HepG2 (cell line): ENCODE measurements around the gene FILIP1. TPM values are rescaled to one million over a fixed set of nuclear protein-coding genes. Genes with fewer than 3 reads are reported as not detected.

ENCODE experiments used
- ARHGAP35 ChIP-seq: sonication (generic); formaldehyde crosslinking; IDR thresholded peaks from 2 replicates; pipeline ENCODE4 v1.9.0; 2022; ENCODE audit warnings: mild to moderate bottlenecking, inconsistent platforms, moderate library complexity, missing genetic modification reagents, borderline replicate concordance
- ARID5B ChIP-seq: IDR thresholded peaks from 2 replicates; pipeline ENCODE4 v1.4.0; 2020; ENCODE audit warnings: mild to moderate bottlenecking, missing genetic modification reagents
- ARNT2 ChIP-seq: sonication (generic); formaldehyde crosslinking; IDR thresholded peaks from 2 replicates; pipeline ENCODE4 v1.8.0; 2022; ENCODE audit warnings: mild to moderate bottlenecking, low read depth, missing genetic modification reagents, moderate library complexity
- DNMT3B ChIP-seq: conservative IDR thresholded peaks from 2 replicates; pipeline ENCODE4 v1.6.1; 2016; ENCODE audit warnings: missing biosample characterization, control low read depth
- ELK4 ChIP-seq: sonication (generic); formaldehyde crosslinking; IDR thresholded peaks from 2 replicates; pipeline ENCODE4 v1.9.0; 2021; ENCODE audit warnings: missing genetic modification reagents, borderline replicate concordance
- HOXA3 ChIP-seq: sonication (generic); formaldehyde crosslinking; IDR thresholded peaks from 2 replicates; pipeline ENCODE4 v1.5.0; 2020; ENCODE audit warnings: missing genetic modification reagents
- MATR3 ChIP-seq: sonication (generic); formaldehyde crosslinking; IDR thresholded peaks from 2 replicates; pipeline ENCODE4 v1.4.0; 2020; ENCODE audit warnings: missing genetic modification reagents
- MXI1 ChIP-seq: IDR thresholded peaks from 3 replicates; pipeline ENCODE4 v1.6.1; 2012; ENCODE audit warnings: low read depth, low read length, inconsistent platforms, borderline replicate concordance
- NCOA5 ChIP-seq: sonication (generic); formaldehyde crosslinking; IDR thresholded peaks from 2 replicates; pipeline ENCODE4 v1.4.0; 2020; ENCODE audit warnings: missing genetic modification reagents
- RORA ChIP-seq: sonication (generic); formaldehyde crosslinking; IDR thresholded peaks from 2 replicates; pipeline ENCODE4 v1.5.0; 2020; ENCODE audit warnings: mild to moderate bottlenecking, missing genetic modification reagents, moderate library complexity
- SMYD3 ChIP-seq: sonication (generic); formaldehyde crosslinking; IDR thresholded peaks from 2 replicates; pipeline ENCODE4 v1.8.1; 2023; ENCODE audit warnings: mild to moderate bottlenecking, missing genetic modification reagents
- SP140L ChIP-seq: sonication (generic); formaldehyde crosslinking; IDR thresholded peaks from 2 replicates; pipeline ENCODE4 v1.4.0; 2020; ENCODE audit warnings: missing genetic modification reagents, borderline replicate concordance
- TAF15 ChIP-seq: fragments of 200-400 bp; formaldehyde crosslinking; IDR thresholded peaks from one replicate; pipeline ENCODE4 v1.6.1; 2018; ENCODE audit warnings: mild to moderate bottlenecking, low read depth, low read length; ENCODE audit not compliant: poor library complexity, severe bottlenecking
- ZBTB37 ChIP-seq: sonication (generic); formaldehyde crosslinking; IDR thresholded peaks from 2 replicates; pipeline ENCODE4 v1.4.0; 2020; ENCODE audit warnings: mild to moderate bottlenecking, missing genetic modification reagents
- ZNF232 ChIP-seq: sonication (generic); formaldehyde crosslinking; IDR thresholded peaks from 2 replicates; pipeline ENCODE4 v1.4.0; 2020; ENCODE audit warnings: missing genetic modification reagents, borderline replicate concordance
- ZNF30 ChIP-seq: sonication (generic); formaldehyde crosslinking; IDR thresholded peaks from 2 replicates; pipeline ENCODE4 v1.5.0; 2020; ENCODE audit warnings: mild to moderate bottlenecking, missing genetic modification reagents
- ZNF446 ChIP-seq: sonication (generic); formaldehyde crosslinking; IDR thresholded peaks from 2 replicates; pipeline ENCODE4 v1.5.0; 2020; ENCODE audit warnings: mild to moderate bottlenecking, missing genetic modification reagents
- ZNF660 ChIP-seq: sonication (generic); formaldehyde crosslinking; IDR thresholded peaks from 2 replicates; pipeline ENCODE4 v1.5.1; 2020; ENCODE audit warnings: mild to moderate bottlenecking, low read depth, missing genetic modification reagents, borderline replicate concordance
- ZNF770 ChIP-seq: sonication (generic); formaldehyde crosslinking; IDR thresholded peaks from 2 replicates; pipeline ENCODE4 v1.5.0; 2020; ENCODE audit warnings: mild to moderate bottlenecking, missing genetic modification reagents
- ZSCAN22 ChIP-seq: sonication (generic); formaldehyde crosslinking; IDR thresholded peaks from 2 replicates; pipeline ENCODE4 v1.4.0; 2020; ENCODE audit warnings: mild to moderate bottlenecking, missing genetic modification reagents
- polyA plus RNA-seq, 8 experiments: library from polyadenylated mRNA; depleted of rRNA in 3 of 8; stranded (reverse) in 7 of 8; unstranded in 1 of 8; fragments of >200 nt; fragmentation: Illumina TruSeq in 4 of 8; extraction: Trizol in 4 of 8; gene quantifications; 2 replicates each; pipeline versions ENCODE4 v1.2.1 to v1.2.3, GENCODE V29; 2011 to 2016; ENCODE audit warnings: low read depth in 4 of 8, missing spikeins in 1 of 8, mixed read lengths in 1 of 8; ENCODE audit not compliant: insufficient read depth in 1 of 8
- total RNA-seq, 5 experiments: library from RNA; depleted of rRNA; stranded (reverse); fragments of >200 nt; fragmentation: Illumina TruSeq; extraction: Trizol; gene quantifications; 2 replicates each; pipeline ENCODE4 v1.2.3, GENCODE V29; 2016; ENCODE audit warnings: low read depth in 1 of 5

Gene FILIP1
- total and polyA plus RNA-seq, 2 of the 13 experiments (the other 11 are each of a cell fraction or from before 2014, with no cell fraction given): not detected

GRCh38 chr6:75243333-75244062 is 250.1 kb downstream of the FILIP1 start, which contains the start of gene COX7A2 (continued):
- TF ChIP-seq MATR3 (CRISPR knock-in tag): no peak
- no peak for TF ChIP-seq RORA
- TF ChIP-seq ARID5B (CRISPR knock-in tag): peak; percentile 70
- TF ChIP-seq ZNF232 (CRISPR knock-in tag): peak; percentile 55; the same call in 1 of the 2 replicates
- no peak for TF ChIP-seq NCOA5 (CRISPR knock-in tag)
- peak; percentile 25; the same call in 1 of the 2 replicates for TF ChIP-seq SMYD3
- 0 out of 2 replicates have a peak, but pooled peaks have one; percentile 42 for TF ChIP-seq DNMT3B (CRISPR knock-in tag)
- no peak for TF ChIP-seq ARNT2 (CRISPR knock-in tag)
- TF ChIP-seq ZNF770: peak; percentile 49; the same call in 1 of the 2 replicates
- no peak for TF ChIP-seq ZNF30
- peak; percentile 59; the same call in 1 of the 3 replicates for TF ChIP-seq MXI1
- TF ChIP-seq ZBTB37: no peak
- TF ChIP-seq TAF15: no peak
- TF ChIP-seq ELK4 (CRISPR knock-in tag): no peak; the same call in 1 of the 2 replicates
- no peak for TF ChIP-seq ZNF660 (CRISPR knock-in tag)
- TF ChIP-seq ZNF446 (CRISPR knock-in tag): no peak
- 0 out of 2 replicates have a peak, but pooled peaks have one; percentile 27 for TF ChIP-seq ARHGAP35 (CRISPR knock-in tag)
- peak; percentile 56; the same call in 1 of the 2 replicates for TF ChIP-seq SP140L (CRISPR knock-in tag)
- TF ChIP-seq HOXA3 (CRISPR knock-in tag): peak; percentile 99
- TF ChIP-seq ZSCAN22 (CRISPR knock-in tag): no peak
